ENCODE results near the gene GLDC.

GLDC gene

GRCh38 chr9:6664204-6664680 lies 18.7 kb upstream of the GLDC start:
- peaks cover 3% of the 10 kb centered on the region; the same call in 1 of the 2 replicates for H3K4me1 ChIP-seq (ENCODE audit: low read length)
- no peaks in the 10 kb centered on the region for H3K79me2 ChIP-seq (ENCODE audit: low read length)
- H3K27ac ChIP-seq (ENCODE audit: low read length), result no peak overlapping the region
- no peak overlapping the region for H3K4me2 ChIP-seq (ENCODE audit: low read length)
- TF ChIP-seq CTCF (IDR thresholded peaks at IDR 0.05; ENCODE audit: low read depth, low read length), result no peak
- TF ChIP-seq EZH2phosphoT487 (IDR thresholded peaks at IDR 0.05; ENCODE audit: low read depth), result no peak
- no peaks in the 10 kb centered on the region for H3K36me3 ChIP-seq (replicated peaks; ENCODE audit: low read depth, low read length)
- H3K9ac ChIP-seq (ENCODE audit: low read length), result no peak overlapping the region
- H4K20me1 ChIP-seq (ENCODE audit: insufficient read depth, low read length), result no peaks in the 10 kb centered on the region
- H3K4me3 ChIP-seq (ENCODE audit: low read length), result no peak overlapping the region
- no peaks in the 10 kb centered on the region for H3K27me3 ChIP-seq (ENCODE audit: low read depth, low read length)
- H2AFZ ChIP-seq (ENCODE audit: low read depth, low read length), result no peak overlapping the region
- H3K9me3 ChIP-seq (ENCODE audit: insufficient read depth, low read length), result no peaks in the 10 kb centered on the region

- Histone ChIP-seq H3K79me2 (ENCODE audit: low read length) (no peaks in the 10 kb centered on the region), H3K9me3 (ENCODE audit: insufficient read depth, low read length) (no peaks in the 10 kb centered on the region), H3K4me1 (ENCODE audit: low read length) (peaks cover 9% of the 10 kb centered on the region), H3K27ac (ENCODE audit: low read length) (no peak overlapping the region), H3K9ac (ENCODE audit: low read length) (no peak overlapping the region), H4K20me1 (ENCODE audit: insufficient read depth, low read length) (no peaks in the 10 kb centered on the region), H3K4me2 (ENCODE audit: low read length) (no peak overlapping the region), H3K36me3 (replicated peaks; ENCODE audit: low read depth, low read length) (peaks cover 3% of the 10 kb centered on the region), H3K27me3 (ENCODE audit: low read depth, low read length) (no peaks in the 10 kb centered on the region), H2AFZ (ENCODE audit: low read depth, low read length) (no peak overlapping the region), H3K4me3 (ENCODE audit: low read length) (no peak overlapping the region)
- no peak for TF ChIP-seq EZH2phosphoT487 (IDR thresholded peaks at IDR 0.05; ENCODE audit: low read depth)
- TF ChIP-seq CTCF (IDR thresholded peaks at IDR 0.05; ENCODE audit: low read depth, low read length), result no peak
Observed at GRCh38 chr9:6660512-6660911, 15.0 kb upstream of the GLDC start.

GRCh38 chr9:6658628-6659353 lies 13.3 kb upstream of the GLDC start:
- H3K4me3 ChIP-seq (ENCODE audit: low read length), result no peak overlapping the region
- peaks cover 18% of the 10 kb centered on the region for H3K4me1 ChIP-seq (ENCODE audit: low read length)
- H3K36me3 ChIP-seq (replicated peaks; ENCODE audit: low read depth, low read length), result peaks cover 4% of the 10 kb centered on the region
- TF ChIP-seq EZH2phosphoT487 (IDR thresholded peaks at IDR 0.05; ENCODE audit: low read depth), result no peak
- TF ChIP-seq CTCF (IDR thresholded peaks at IDR 0.05; ENCODE audit: low read depth, low read length), result no peak
- H3K9me3 ChIP-seq (ENCODE audit: insufficient read depth, low read length), result no peaks in the 10 kb centered on the region
- no peaks in the 10 kb centered on the region for H3K79me2 ChIP-seq (ENCODE audit: low read length)
- no peak overlapping the region for H3K4me2 ChIP-seq (ENCODE audit: low read length)
- no peak overlapping the region for H3K9ac ChIP-seq (ENCODE audit: low read length)
- 0 out of 2 replicates have a peak, but pooled peaks cover 8% of the 10 kb centered on the region for H3K27me3 ChIP-seq (ENCODE audit: low read depth, low read length)
- H2AFZ ChIP-seq (ENCODE audit: low read depth, low read length), result no peak overlapping the region
- H4K20me1 ChIP-seq (ENCODE audit: insufficient read depth, low read length), result no peaks in the 10 kb centered on the region
- H3K27ac ChIP-seq (ENCODE audit: low read length), result no peak overlapping the region

- Histone ChIP-seq H2AFZ (ENCODE audit: low read depth, low read length) (no peak overlapping the region), H3K79me2 (ENCODE audit: low read length) (no peaks in the 10 kb centered on the region), H3K27me3 (ENCODE audit: low read depth, low read length) (peaks cover 12% of the 10 kb centered on the region; the same call in 1 of the 2 replicates), H3K4me1 (ENCODE audit: low read length) (peaks cover 18% of the 10 kb centered on the region), H3K9me3 (ENCODE audit: insufficient read depth, low read length) (no peaks in the 10 kb centered on the region), H4K20me1 (ENCODE audit: insufficient read depth, low read length) (no peaks in the 10 kb centered on the region), H3K4me2 (ENCODE audit: low read length) (0 out of 2 replicates have a peak overlapping the region, but pooled peaks have one; percentile 12), H3K36me3 (replicated peaks; ENCODE audit: low read depth, low read length) (peaks cover 4% of the 10 kb centered on the region), H3K4me3 (ENCODE audit: low read length) (no peak overlapping the region), H3K9ac (ENCODE audit: low read length) (no peak overlapping the region), H3K27ac (ENCODE audit: low read length) (no peak overlapping the region)
- TF ChIP-seq CTCF (IDR thresholded peaks at IDR 0.05; ENCODE audit: low read depth, low read length), result no peak
- TF ChIP-seq EZH2phosphoT487 (IDR thresholded peaks at IDR 0.05; ENCODE audit: low read depth), result no peak
Observed at GRCh38 chr9:6656614-6657300, 11.2 kb upstream of the GLDC start.

Data from OCI-LY3 (cell line).